ENCODE measurements around the gene GYS1. TPM values are rescaled to one million over a fixed set of nuclear protein-coding genes. Genes with fewer than 3 reads are reported as not detected.
A peak's percentile ranks its signal among the peaks of the same experiment; 100 is the strongest.

GYS1 gene
- total RNA-seq, 1 donor from 2014 or later: 71.2 TPM

GRCh38 chr19:48991011-48991609, 2.0 kb downstream of the GYS1 start:
- H3K9me3 Mint-ChIP-seq: no peaks in the 10 kb centered on the region
- H3K4me3 Mint-ChIP-seq: peak overlapping the region; percentile 12
- intact Hi-C loops (cut with micrococcal nuclease): loop anchor here (5.0 kb wide), 3 partner anchors 41 to 664 kb away; partner anchors contain the start of genes CGB2 and EMP3
- peaks cover 43% of the 10 kb centered on the region for H3K4me1 Mint-ChIP-seq (ENCODE audit: low read depth)
- H3K27ac Mint-ChIP-seq: peak overlapping the region; percentile 22
- H3K27me3 Mint-ChIP-seq (ENCODE audit: insufficient read depth): no peaks in the 10 kb centered on the region
- no peak for DNase-seq (ENCODE audit: low spot score)
- peaks cover 25% of the 10 kb centered on the region for H3K36me3 Mint-ChIP-seq (ENCODE audit: low read depth)

GRCh38 chr19:48990400-48990799, 2.7 kb downstream of the GYS1 start:
- H3K9me3 Mint-ChIP-seq: no peaks in the 10 kb centered on the region
- peak overlapping the region; percentile 12 for H3K4me3 Mint-ChIP-seq
- DNase-seq (ENCODE audit: low spot score): no peak
- H3K36me3 Mint-ChIP-seq (ENCODE audit: low read depth): peaks cover 26% of the 10 kb centered on the region
- H3K27ac Mint-ChIP-seq: peak overlapping the region; percentile 2
- intact Hi-C loops (cut with micrococcal nuclease): loop anchor here (5.0 kb wide), 3 partner anchors 42 to 663 kb away; partner anchors contain the start of genes CGB2 and EMP3
- H3K27me3 Mint-ChIP-seq (ENCODE audit: insufficient read depth): no peaks in the 10 kb centered on the region
- H3K4me1 Mint-ChIP-seq (ENCODE audit: low read depth): peaks cover 43% of the 10 kb centered on the region

DNA sequence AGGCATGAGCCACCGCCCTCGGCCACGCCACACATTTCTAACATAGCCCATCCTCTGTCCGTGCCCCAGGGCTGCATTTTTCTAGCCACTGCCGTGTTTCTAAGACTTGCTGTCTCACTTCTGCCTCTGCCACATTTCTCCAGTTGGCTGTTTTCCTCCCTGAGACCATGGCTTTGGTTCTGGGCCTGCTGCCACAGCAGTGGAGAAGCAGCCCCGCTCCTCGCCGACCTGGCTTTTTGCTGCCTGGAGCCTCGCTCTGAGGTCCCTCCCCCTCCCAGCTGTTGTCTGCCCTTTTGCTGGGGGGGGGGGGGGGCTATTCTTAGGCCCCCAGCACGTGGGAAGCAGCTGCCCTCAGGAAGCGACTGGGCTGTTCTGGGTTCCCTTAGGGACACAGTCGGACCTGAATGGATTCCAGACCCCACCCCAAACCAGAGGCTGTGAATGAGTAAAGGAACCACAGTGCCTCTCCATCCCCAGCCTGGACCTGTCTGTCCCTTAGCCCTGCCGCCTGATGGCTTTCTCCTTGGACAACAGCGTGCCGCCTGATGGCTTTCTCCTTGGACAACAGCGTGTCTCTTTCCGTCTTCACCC, 3.3 kb downstream of the GYS1 start:
- H3K27me3 Mint-ChIP-seq (ENCODE audit: insufficient read depth): no peaks in the 10 kb centered on the region
- H3K4me1 Mint-ChIP-seq (ENCODE audit: low read depth): peaks cover 37% of the 10 kb centered on the region
- H3K36me3 Mint-ChIP-seq (ENCODE audit: low read depth): peaks cover 26% of the 10 kb centered on the region
- intact Hi-C loops (cut with micrococcal nuclease): loop anchor here (5.0 kb wide), 3 partner anchors 43 to 662 kb away; partner anchors contain the start of genes CGB2 and EMP3
- no peak overlapping the region for H3K4me3 Mint-ChIP-seq
- H3K27ac Mint-ChIP-seq: no peak overlapping the region
- H3K9me3 Mint-ChIP-seq: no peaks in the 10 kb centered on the region
- DNase-seq (ENCODE audit: low spot score): no peak

GRCh38 chr19:48988860-48989259, 4.2 kb downstream of the GYS1 start:
- peaks cover 27% of the 10 kb centered on the region for H3K4me1 Mint-ChIP-seq (ENCODE audit: low read depth)
- H3K4me3 Mint-ChIP-seq: no peak overlapping the region
- H3K27ac Mint-ChIP-seq: peak overlapping the region; percentile 53
- H3K9me3 Mint-ChIP-seq: no peaks in the 10 kb centered on the region
- no peaks in the 10 kb centered on the region for H3K27me3 Mint-ChIP-seq (ENCODE audit: insufficient read depth)
- intact Hi-C loops (cut with micrococcal nuclease): no loop called here
- peaks cover 25% of the 10 kb centered on the region for H3K36me3 Mint-ChIP-seq (ENCODE audit: low read depth)
- DNase-seq (ENCODE audit: low spot score): no peak

DNA sequence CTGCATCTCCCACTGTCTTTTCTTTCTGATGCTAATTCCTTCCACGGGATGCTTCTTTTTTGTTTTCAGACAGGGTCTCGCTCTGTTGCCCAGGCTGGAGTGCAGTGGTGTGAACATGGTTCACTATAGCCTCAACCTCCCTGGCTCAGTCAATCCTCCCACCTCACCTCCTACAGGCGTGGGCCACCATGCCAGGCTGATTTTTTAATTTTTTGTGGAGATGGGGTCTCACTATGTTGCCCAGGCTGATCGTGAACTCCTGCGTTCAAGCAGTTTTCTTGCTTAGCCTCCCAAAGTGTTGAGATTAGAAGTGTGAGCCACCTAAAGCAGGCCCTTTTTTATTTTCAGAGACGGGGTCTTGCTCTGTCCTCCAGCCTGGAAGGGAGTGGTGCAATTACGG, 4.8 kb downstream of the GYS1 start:
- Mint-ChIP-seq H3K9me3 (no peaks in the 10 kb centered on the region), H3K4me3 (no peak overlapping the region), H3K4me1 (ENCODE audit: low read depth) (peaks cover 24% of the 10 kb centered on the region), H3K36me3 (ENCODE audit: low read depth) (peaks cover 24% of the 10 kb centered on the region), H3K27ac (no peak overlapping the region), H3K27me3 (ENCODE audit: insufficient read depth) (no peaks in the 10 kb centered on the region)
- DNase-seq (ENCODE audit: low spot score): no peak
- intact Hi-C loops (cut with micrococcal nuclease): no loop called here

- peak overlapping the region; percentile 75 for H3K27ac Mint-ChIP-seq
- peaks cover 26% of the 10 kb centered on the region for H3K36me3 Mint-ChIP-seq (ENCODE audit: low read depth)
- H3K4me1 Mint-ChIP-seq (ENCODE audit: low read depth): peaks cover 21% of the 10 kb centered on the region
- H3K27me3 Mint-ChIP-seq (ENCODE audit: insufficient read depth): no peaks in the 10 kb centered on the region
- DNase-seq (ENCODE audit: low spot score): no peak
- no peak overlapping the region for H3K4me3 Mint-ChIP-seq
- intact Hi-C loops (cut with micrococcal nuclease): no loop called here
- H3K9me3 Mint-ChIP-seq: no peaks in the 10 kb centered on the region
Observed at GRCh38 chr19:48987323-48987722, 5.8 kb downstream of the GYS1 start.

DNA sequence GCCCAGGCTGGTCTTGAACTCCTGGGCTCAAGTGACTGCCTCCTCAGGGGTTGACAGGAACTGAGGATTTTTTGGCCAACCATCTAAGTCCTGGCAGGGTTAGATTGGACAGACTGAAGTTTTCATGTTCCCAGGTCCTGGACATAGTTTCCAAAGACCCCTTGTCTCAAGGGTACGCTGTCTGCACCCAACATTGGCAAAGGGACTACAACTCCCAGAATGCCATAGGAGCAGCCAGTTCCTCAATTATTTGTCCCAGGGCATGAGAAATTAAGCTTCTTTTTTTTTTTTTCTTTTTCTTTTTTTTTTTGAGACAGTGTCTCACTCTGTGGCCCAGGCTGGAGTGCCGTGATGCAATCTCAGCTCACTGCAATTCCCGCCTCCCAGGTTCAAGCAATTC, 6.9 kb downstream of the GYS1 start:
- no peak for DNase-seq (ENCODE audit: low spot score)
- peaks cover 36% of the 10 kb centered on the region for H3K36me3 Mint-ChIP-seq (ENCODE audit: low read depth)

GRCh38 chr19:48985711-48986110, 7.4 kb downstream of the GYS1 start:
- Mint-ChIP-seq H3K9me3 (no peaks in the 10 kb centered on the region), H3K36me3 (ENCODE audit: low read depth) (peaks cover 34% of the 10 kb centered on the region), H3K4me3 (no peak overlapping the region), H3K27ac (no peak overlapping the region), H3K27me3 (ENCODE audit: insufficient read depth) (no peaks in the 10 kb centered on the region), H3K4me1 (ENCODE audit: low read depth) (peaks cover 17% of the 10 kb centered on the region)
- intact Hi-C loops (cut with micrococcal nuclease): no loop called here
- DNase-seq (ENCODE audit: low spot score): no peak

More for the DNA sequence above, 6.9 kb downstream of the GYS1 start:
- H3K27ac Mint-ChIP-seq: no peak overlapping the region
- no peaks in the 10 kb centered on the region for H3K9me3 Mint-ChIP-seq
- no peak overlapping the region for H3K4me3 Mint-ChIP-seq
- no peaks in the 10 kb centered on the region for H3K27me3 Mint-ChIP-seq (ENCODE audit: insufficient read depth)
- H3K4me1 Mint-ChIP-seq (ENCODE audit: low read depth): peaks cover 17% of the 10 kb centered on the region
- intact Hi-C loops (cut with micrococcal nuclease): no loop called here

GRCh38 chr19:48982280-48982679, 10.8 kb downstream of the GYS1 start:
- Mint-ChIP-seq H3K4me1 (ENCODE audit: low read depth) (peaks cover 4% of the 10 kb centered on the region), H3K27me3 (ENCODE audit: insufficient read depth) (no peaks in the 10 kb centered on the region), H3K9me3 (no peaks in the 10 kb centered on the region), H3K27ac (no peak overlapping the region), H3K4me3 (no peak overlapping the region), H3K36me3 (ENCODE audit: low read depth) (peaks cover 26% of the 10 kb centered on the region)
- no peak for DNase-seq (ENCODE audit: low spot score)
- intact Hi-C loops (cut with micrococcal nuclease): no loop called here

- H3K4me1 Mint-ChIP-seq (ENCODE audit: low read depth): peaks cover 9% of the 10 kb centered on the region
- no peaks in the 10 kb centered on the region for H3K9me3 Mint-ChIP-seq
- H3K27me3 Mint-ChIP-seq (ENCODE audit: insufficient read depth): no peaks in the 10 kb centered on the region
- peaks cover 28% of the 10 kb centered on the region for H3K36me3 Mint-ChIP-seq (ENCODE audit: low read depth)
- no peak overlapping the region for H3K27ac Mint-ChIP-seq
- no peak for DNase-seq (ENCODE audit: low spot score)
- intact Hi-C loops (cut with micrococcal nuclease): no loop called here
- no peak overlapping the region for H3K4me3 Mint-ChIP-seq
Observed at GRCh38 chr19:48977061-48977460, 16.0 kb downstream of the GYS1 start.

DNA sequence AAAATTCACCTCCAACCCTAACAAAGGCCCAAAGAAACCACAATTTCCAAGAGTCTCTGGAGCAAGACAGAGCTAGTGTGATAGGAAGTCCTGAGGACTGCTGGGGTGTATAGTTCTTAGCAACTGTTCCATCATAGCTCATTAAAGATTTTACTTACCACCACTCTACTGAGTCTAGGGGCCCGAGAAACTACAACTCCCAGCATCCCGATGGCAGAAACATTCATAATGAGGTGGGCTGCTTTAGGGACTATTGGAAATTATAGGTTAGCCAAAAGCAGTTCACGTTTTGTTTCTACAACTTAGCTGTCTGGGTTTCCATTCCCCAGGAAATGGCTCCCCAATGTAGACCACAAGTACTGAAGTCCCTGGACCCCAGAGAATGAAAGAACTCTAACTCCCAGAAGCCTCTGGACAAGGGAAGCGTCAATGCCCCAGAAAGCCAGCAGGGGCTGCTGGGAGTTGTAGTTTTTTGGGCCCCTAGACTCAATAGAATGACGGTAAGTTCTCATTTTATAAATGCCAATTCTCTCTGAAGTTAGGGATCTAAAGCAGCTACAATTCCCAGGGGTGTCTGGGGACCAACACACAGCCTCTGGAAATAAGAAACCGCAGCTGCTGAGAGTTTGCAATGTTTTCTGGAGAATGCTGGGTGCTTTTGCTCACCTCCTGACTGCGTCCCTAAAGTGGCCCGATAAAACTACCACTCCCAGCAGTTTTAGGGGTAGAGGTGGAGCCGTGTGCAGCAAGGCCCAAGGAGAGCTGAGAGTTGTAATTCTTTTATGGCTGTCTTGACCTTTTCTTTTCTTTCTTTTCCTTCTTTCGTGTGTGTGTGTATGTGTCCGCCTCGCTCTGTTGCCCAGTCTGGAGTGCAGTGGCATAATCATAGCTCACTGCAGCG, 16.9 kb downstream of the GYS1 start:
- peaks cover 23% of the 10 kb centered on the region for H3K36me3 Mint-ChIP-seq (ENCODE audit: low read depth)
- H3K27me3 Mint-ChIP-seq (ENCODE audit: insufficient read depth): no peaks in the 10 kb centered on the region
- DNase-seq (ENCODE audit: low spot score): no peak
- H3K4me3 Mint-ChIP-seq: no peak overlapping the region
- intact Hi-C loops (cut with micrococcal nuclease): no loop called here
- H3K9me3 Mint-ChIP-seq: no peaks in the 10 kb centered on the region
- peaks cover 11% of the 10 kb centered on the region for H3K4me1 Mint-ChIP-seq (ENCODE audit: low read depth)
- H3K27ac Mint-ChIP-seq: no peak overlapping the region

GRCh38 chr19:48970923-48971395, 22.1 kb downstream of the GYS1 start:
- Mint-ChIP-seq H3K9me3 (no peaks in the 10 kb centered on the region), H3K27me3 (ENCODE audit: insufficient read depth) (no peaks in the 10 kb centered on the region), H3K4me3 (no peak overlapping the region), H3K36me3 (ENCODE audit: low read depth) (peaks cover 30% of the 10 kb centered on the region), H3K27ac (peak overlapping the region; percentile 41), H3K4me1 (ENCODE audit: low read depth) (peaks cover 25% of the 10 kb centered on the region)
- peak; percentile 72 for DNase-seq (ENCODE audit: low spot score)
- intact Hi-C loops (cut with micrococcal nuclease): loop anchor here (1.0 to 2.0 kb wide), 4 partner anchors 129 to 183 kb away; no protein-coding TSS in a partner anchor
